Mucosa of descending colon (tissue), 3 donors: ENCODE measurements around the gene GLB1L3. TPM values are rescaled to one million over a fixed set of nuclear protein-coding genes. Genes with fewer than 3 reads are reported as not detected.

Experiments
- ATAC-seq: fragments of 200-7000 bp; cut with Tn5 transposase; one replicate; pipeline ENCODE4 v1.9.1; 2020; ENCODE audit warnings: mild to moderate bottlenecking, moderate library complexity
- DNase-seq, 3 donors: peaks; one replicate each; pipeline ENCODE4 v3.0.0-alpha.2; 2020
- H3K36me3 ChIP-seq: fragments of 200-600 bp; one replicate; pipeline ENCODE4 v1.8.0; 2021; ENCODE audit warnings: low read depth, mild to moderate bottlenecking
- H3K4me1 ChIP-seq: fragments of 200-600 bp; one replicate; pipeline ENCODE4 v1.8.0; 2021; ENCODE audit warnings: low read depth, mild to moderate bottlenecking
- H3K4me3 ChIP-seq: fragments of 200-600 bp; one replicate; pipeline ENCODE4 v1.8.0; 2021; ENCODE audit warnings: mild to moderate bottlenecking
- H3K9me3 ChIP-seq: fragments of 200-600 bp; one replicate; pipeline ENCODE4 v1.8.0; 2021; ENCODE audit warnings: mild to moderate bottlenecking
- intact Hi-C, 2 donors: fragments of 100-400 bp; cut with DNase I in 1 of 2; cut with micrococcal nuclease in 1 of 2; formaldehyde crosslinking; loops; one replicate each; pipeline versions ENCODE4 v1.11.0 to v1.11.1; 2022; cut with DNase I, micrococcal nuclease
- total RNA-seq, 3 donors: library from RNA; stranded (reverse); fragmentation: NEBNext Ultra II Directional in 2 of 3; extraction: Animal tissue kit (Norgen Biotek cat#: 25700) in 2 of 3; gene quantifications; one replicate each; pipeline versions ENCODE4 v1.2.1 to v1.2.4, GENCODE V29; 2021 to 2023
- TF ChIP-seq, protein P1 (sequence below): fragments of 200-600 bp; IDR thresholded peaks from one replicate; pipeline ENCODE4 v1.8.0; 2022; ENCODE audit warnings: antibody characterized with exemption, mild to moderate bottlenecking
- donor health status: DM: no; HTN: no; CAD: no; lungs with moderate emphysema.
- donor health status: DM: no; HTN: no; CAD: no.
- donor health status: DM: no; HTN: yes; CAD: no.

GLB1L3 gene
- total RNA-seq, 3 donors from 2014 or later: 0.09 TPM; not detected in 2

DNA sequence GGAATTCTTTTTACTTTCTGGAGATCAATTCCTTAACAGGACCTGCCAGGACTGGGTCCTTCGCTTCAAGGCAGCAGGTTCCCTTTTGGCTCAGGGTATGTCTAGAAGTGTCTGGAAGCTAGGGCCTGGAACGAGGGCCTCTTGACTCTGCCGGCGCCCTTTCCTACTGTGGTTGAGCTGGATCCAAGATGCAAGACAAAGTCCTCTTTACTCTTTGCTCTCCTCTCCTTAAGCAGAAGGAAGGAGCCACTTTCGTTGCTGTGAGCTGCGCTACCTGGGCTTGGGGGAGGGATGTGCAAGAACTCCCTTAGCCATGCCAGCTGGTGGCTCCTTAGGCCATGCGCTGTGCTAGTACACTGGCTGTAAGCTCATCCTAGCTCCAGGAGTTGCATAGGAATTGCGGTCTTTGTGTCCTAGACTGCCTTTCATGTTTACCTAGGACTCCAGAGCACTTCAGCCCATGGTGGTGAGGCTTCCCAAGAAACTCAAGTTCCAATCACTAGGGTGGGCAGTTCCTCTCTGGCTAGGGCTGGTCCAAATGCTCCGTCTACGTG, 73.7 kb downstream of the GLB1L3 start:
- Histone ChIP-seq H3K4me3 (no peak overlapping the region), H3K9me3 (no peaks in the 10 kb centered on the region), H3K36me3 (no peaks in the 10 kb centered on the region), H3K4me1 (no peaks in the 10 kb centered on the region)
- intact Hi-C loops: no loop called here
- ATAC-seq: no peak
- TF ChIP-seq, protein P1, sequence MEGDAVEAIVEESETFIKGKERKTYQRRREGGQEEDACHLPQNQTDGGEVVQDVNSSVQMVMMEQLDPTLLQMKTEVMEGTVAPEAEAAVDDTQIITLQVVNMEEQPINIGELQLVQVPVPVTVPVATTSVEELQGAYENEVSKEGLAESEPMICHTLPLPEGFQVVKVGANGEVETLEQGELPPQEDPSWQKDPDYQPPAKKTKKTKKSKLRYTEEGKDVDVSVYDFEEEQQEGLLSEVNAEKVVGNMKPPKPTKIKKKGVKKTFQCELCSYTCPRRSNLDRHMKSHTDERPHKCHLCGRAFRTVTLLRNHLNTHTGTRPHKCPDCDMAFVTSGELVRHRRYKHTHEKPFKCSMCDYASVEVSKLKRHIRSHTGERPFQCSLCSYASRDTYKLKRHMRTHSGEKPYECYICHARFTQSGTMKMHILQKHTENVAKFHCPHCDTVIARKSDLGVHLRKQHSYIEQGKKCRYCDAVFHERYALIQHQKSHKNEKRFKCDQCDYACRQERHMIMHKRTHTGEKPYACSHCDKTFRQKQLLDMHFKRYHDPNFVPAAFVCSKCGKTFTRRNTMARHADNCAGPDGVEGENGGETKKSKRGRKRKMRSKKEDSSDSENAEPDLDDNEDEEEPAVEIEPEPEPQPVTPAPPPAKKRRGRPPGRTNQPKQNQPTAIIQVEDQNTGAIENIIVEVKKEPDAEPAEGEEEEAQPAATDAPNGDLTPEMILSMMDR: no peak
- DNase-seq: no peak

DNA sequence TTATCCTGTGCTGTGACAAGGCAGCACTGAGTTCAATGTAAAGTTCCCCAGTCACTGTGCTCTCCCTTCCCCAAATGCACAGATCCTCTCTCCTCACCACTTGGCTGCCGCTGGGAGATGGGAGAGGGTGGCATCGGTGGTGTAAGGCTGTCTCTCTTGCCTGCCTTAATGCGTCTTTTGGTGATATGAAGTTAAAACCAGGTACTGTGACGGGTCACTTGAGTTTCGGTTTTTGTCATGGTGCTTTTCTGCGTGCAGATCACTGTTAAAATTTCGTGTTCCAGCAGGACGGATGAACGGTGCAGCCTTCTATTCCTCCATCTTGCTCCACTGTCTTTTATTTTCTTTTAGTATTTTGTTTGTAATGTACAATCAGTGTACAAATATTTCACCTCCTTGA, 74.2 kb downstream of the GLB1L3 start:
- DNase-seq (no peak), ATAC-seq (no peak)
- H3K9me3 ChIP-seq: no peaks in the 10 kb centered on the region
- H3K36me3 ChIP-seq: no peaks in the 10 kb centered on the region
- H3K4me1 ChIP-seq: no peaks in the 10 kb centered on the region
- TF ChIP-seq, protein P1: no peak
- intact Hi-C loops: no loop called here
- no peak overlapping the region for H3K4me3 ChIP-seq

DNA sequence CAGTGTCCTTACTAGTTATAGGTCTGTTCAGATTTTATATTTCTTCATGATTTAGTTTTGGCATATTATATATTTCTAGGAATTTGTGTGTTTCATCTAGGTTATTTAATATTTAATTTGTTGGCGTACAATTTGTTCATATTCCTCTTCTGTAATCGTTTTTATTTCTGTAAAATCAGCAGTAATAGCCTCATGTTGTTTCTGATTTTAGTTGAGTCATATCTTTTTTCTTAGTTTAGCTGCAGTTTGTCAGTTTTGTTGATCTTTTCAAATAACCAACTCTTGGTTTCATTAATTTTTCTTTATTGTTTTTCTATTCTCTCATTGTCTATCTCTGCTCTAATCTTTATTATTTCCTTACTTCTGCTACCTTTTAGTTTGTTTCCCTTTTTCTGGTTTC, 75.9 kb downstream of the GLB1L3 start:
- DNase-seq (no peak), ATAC-seq (no peak)
- Histone ChIP-seq H3K4me1 (no peaks in the 10 kb centered on the region), H3K36me3 (no peaks in the 10 kb centered on the region), H3K9me3 (no peaks in the 10 kb centered on the region), H3K4me3 (no peak overlapping the region)
- TF ChIP-seq, protein P1: no peak
- intact Hi-C loops: no loop called here

DNA sequence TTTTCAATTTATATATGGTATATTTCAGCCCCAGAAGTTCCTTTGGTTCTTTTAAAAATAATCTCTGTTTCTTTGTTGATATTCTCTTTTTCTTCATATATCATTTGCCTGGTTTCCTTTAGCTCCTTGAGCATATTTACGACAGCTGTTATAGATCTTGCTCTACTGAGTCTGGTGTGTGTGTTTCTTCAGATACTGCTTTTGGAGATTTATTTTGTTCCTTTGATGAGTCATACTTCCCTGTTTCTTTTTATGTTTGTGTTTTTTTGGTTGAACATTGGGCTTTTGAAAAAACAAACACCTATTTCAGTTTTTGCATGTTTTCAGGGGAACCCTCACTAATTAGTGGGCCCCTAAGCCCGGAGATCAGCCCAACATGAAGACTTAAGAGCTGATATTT, 79.0 kb downstream of the GLB1L3 start:
- intact Hi-C loops: no loop called here
- Histone ChIP-seq H3K9me3 (no peaks in the 10 kb centered on the region), H3K36me3 (no peaks in the 10 kb centered on the region), H3K4me1 (no peaks in the 10 kb centered on the region), H3K4me3 (no peak overlapping the region)
- ATAC-seq: no peak
- no peak for DNase-seq
- TF ChIP-seq, protein P1: no peak

DNA sequence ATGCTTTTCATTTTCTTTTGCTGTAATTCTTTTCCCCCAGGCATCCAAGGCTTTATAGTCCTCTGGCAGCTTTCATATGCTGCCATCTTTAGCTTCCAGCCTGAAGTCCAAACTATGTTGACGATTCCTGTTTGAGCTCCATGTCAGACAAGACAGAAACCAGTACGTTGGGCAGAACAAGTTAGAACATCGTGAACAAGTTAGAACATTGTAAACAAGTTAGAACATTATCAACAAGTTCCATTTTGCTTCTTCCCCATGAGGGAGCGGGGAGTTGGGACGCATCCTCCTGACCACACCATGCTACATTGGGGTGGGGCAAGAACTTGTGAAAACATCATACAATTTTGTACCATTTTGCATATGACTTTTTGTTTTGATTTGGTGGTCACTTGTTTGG, 79.5 kb downstream of the GLB1L3 start:
- intact Hi-C loops: no loop called here

More for the DNA sequence above, 79.5 kb downstream of the GLB1L3 start:
- Histone ChIP-seq H3K36me3 (no peaks in the 10 kb centered on the region), H3K4me3 (no peak overlapping the region), H3K9me3 (no peaks in the 10 kb centered on the region), H3K4me1 (no peaks in the 10 kb centered on the region)
- TF ChIP-seq, protein P1: no peak
- ATAC-seq: no peak
- no peak for DNase-seq
